Measurements from ENCODE around the gene ANAPC13. TPM values are rescaled to one million over a fixed set of nuclear protein-coding genes. Genes with fewer than 3 reads are reported as not detected.

ANAPC13 gene
- total RNA-seq, 1 experiment from 2014 or later: 35.7 TPM

DNA sequence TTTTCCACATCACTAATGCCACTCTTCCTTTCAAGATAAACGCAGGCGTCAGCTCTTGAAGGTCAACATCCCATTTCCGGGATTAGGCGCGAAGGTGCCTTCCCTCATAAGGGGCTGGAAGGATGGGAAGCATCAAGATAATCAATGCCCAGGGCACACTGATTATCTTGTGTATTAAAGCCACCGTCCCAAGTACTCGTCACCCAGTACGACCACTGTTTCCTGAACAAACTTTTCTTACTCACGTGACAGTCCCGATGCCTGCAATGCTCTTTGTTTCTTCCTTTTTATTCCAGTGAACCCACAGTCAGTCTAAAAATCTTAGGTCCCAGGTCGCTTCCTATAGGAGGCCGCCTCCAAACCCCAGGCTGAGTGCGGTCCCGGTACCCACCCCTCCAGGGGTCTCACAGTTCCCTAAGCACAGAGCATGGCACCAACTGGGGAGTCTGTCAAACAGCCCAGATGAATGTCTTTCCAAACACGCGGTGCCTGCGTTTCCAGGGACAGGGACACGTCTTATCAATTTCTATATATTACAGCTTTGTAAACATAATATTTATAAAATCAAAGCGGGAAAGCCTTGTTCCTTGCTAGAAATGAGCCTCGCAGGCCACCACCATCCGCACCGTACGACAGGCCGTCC, 589 bp downstream of the ANAPC13 start:
- Histone ChIP-seq H3K9me2 (ENCODE audit: insufficient read depth) (no peaks in the 10 kb centered on the region), H3K27ac (ENCODE audit: low read depth, low read length) (peak overlapping the region; percentile 88), H3K4me3 (replicated peaks in 1 of 2; ENCODE audit: low read depth in 1 of 2, low read length in 2 of 2) (peak overlapping the region; percentile 85 to 93), H2AFZ (ENCODE audit: low read depth, low read length, poor library complexity, severe bottlenecking) (no peak overlapping the region), H3K27me3 (ENCODE audit: insufficient read depth, low read length) (no peaks in the 10 kb centered on the region), H3K36me3 (ENCODE audit: control insufficient read depth in 1 of 2, insufficient read depth in 2 of 2, low read length in 2 of 2) (peaks cover 14 to 22% of the 10 kb centered on the region in 2 experiments), H3K4me1 (ENCODE audit: control insufficient read depth in 1 of 2, insufficient read depth in 2 of 2, low read length in 2 of 2) (peaks cover 16 to 35% of the 10 kb centered on the region in 2 experiments), H3K4me2 (ENCODE audit: low read length) (peak overlapping the region; percentile 86), H3K9ac (ENCODE audit: low read length) (peak overlapping the region; percentile 90), H4K20me1 (ENCODE audit: insufficient read depth) (no peaks in the 10 kb centered on the region), H3K9me3 (ENCODE audit: control insufficient read depth in 1 of 2, insufficient read depth in 1 of 2, low read depth in 1 of 2, low read length in 2 of 2) (no peaks in the 10 kb centered on the region), H3K79me2 (ENCODE audit: insufficient read depth, low read length) (peaks cover 47% of the 10 kb centered on the region)
- intact Hi-C loops (cut with micrococcal nuclease): no loop called here
- ChIA-PET CTCF (interaction anchor here (1.0 to 1.4 kb wide), 2 partner anchors 10 to 172 kb away, joined by 3 read pairs; no protein-coding TSS in a partner anchor), RAD21 (ENCODE audit: low non-redundant PET in 1 of 2, low total read pairs in 2 of 2, uncharacterized antibody in 2 of 2, unreplicated experiment in 2 of 2) (no interaction called here), POLR2A (interaction anchor here (0.8 kb wide), 1 partner anchor 11 kb away, joined by 3 read pairs; no protein-coding TSS in a partner anchor)
- no peak for DNase-seq (ENCODE audit: low read depth, low spot score)
- TF ChIP-seq ELF1 (IDR thresholded peaks at IDR 0.05; ENCODE audit: borderline replicate concordance, low read depth): 0 out of 2 replicates have a peak, but pooled peaks have one; percentile 27
- TF ChIP-seq, protein P1, sequence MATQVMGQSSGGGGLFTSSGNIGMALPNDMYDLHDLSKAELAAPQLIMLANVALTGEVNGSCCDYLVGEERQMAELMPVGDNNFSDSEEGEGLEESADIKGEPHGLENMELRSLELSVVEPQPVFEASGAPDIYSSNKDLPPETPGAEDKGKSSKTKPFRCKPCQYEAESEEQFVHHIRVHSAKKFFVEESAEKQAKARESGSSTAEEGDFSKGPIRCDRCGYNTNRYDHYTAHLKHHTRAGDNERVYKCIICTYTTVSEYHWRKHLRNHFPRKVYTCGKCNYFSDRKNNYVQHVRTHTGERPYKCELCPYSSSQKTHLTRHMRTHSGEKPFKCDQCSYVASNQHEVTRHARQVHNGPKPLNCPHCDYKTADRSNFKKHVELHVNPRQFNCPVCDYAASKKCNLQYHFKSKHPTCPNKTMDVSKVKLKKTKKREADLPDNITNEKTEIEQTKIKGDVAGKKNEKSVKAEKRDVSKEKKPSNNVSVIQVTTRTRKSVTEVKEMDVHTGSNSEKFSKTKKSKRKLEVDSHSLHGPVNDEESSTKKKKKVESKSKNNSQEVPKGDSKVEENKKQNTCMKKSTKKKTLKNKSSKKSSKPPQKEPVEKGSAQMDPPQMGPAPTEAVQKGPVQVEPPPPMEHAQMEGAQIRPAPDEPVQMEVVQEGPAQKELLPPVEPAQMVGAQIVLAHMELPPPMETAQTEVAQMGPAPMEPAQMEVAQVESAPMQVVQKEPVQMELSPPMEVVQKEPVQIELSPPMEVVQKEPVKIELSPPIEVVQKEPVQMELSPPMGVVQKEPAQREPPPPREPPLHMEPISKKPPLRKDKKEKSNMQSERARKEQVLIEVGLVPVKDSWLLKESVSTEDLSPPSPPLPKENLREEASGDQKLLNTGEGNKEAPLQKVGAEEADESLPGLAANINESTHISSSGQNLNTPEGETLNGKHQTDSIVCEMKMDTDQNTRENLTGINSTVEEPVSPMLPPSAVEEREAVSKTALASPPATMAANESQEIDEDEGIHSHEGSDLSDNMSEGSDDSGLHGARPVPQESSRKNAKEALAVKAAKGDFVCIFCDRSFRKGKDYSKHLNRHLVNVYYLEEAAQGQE (IDR thresholded peaks at IDR 0.05; ENCODE audit: low read depth): no peak
- no peak for TF ChIP-seq ZNF274 (IDR thresholded peaks at IDR 0.05; ENCODE audit: low read depth, low read length)
- no peak for TF ChIP-seq SP1 (IDR thresholded peaks at IDR 0.05; ENCODE audit: low read depth)
- ATAC-seq: peak; percentile 28
- BruUV-seq (replicated peaks): TSS peak; percentile 60

All from HCT116 (cell line).